C1 segment of cervical spinal cord (tissue), 14 donors: ENCODE data around the gene SRRD.

Experiments
- DNase-seq, 14 donors: peaks; one replicate each; lab custom pipeline; 2025; lab: John Stamatoyannopoulos, UW

SRRD gene

GRCh38 chr22:26453216-26453615, 30.5 kb upstream of the SRRD start:
- DNase-seq, result no peak

- peak in 1 of 14 donors; percentile 70 for DNase-seq
Measured at GRCh38 chr22:26453812-26454500, 29.7 kb upstream of the SRRD start.

- no peak for DNase-seq
Measured at GRCh38 chr22:26457661-26458272, 25.9 kb upstream of the SRRD start.

- DNase-seq, result no peak
Measured at GRCh38 chr22:26460202-26460601, 23.5 kb upstream of the SRRD start.

- peak in 7 of 14 donors; percentile 3 to 73 (median 14) for DNase-seq
Measured at GRCh38 chr22:26461188-26461810, 22.4 kb upstream of the SRRD start.

GRCh38 chr22:26462051-26462450, 21.6 kb upstream of the SRRD start:
- DNase-seq, result no peak

- no peak for DNase-seq
Measured at GRCh38 chr22:26462641-26463040, 21.0 kb upstream of the SRRD start.

GRCh38 chr22:26463101-26463661, 20.5 kb upstream of the SRRD start:
- no peak for DNase-seq

- DNase-seq, result no peak
Measured at GRCh38 chr22:26463688-26464087, 20.0 kb upstream of the SRRD start.

- no peak for DNase-seq
Measured at GRCh38 chr22:26464312-26464711, 19.4 kb upstream of the SRRD start.

GRCh38 chr22:26466196-26466595, 17.5 kb upstream of the SRRD start:
- DNase-seq, result peak in 4 of 14 donors; percentile 12 to 99 (median 30)

GRCh38 chr22:26470807-26471206, 12.9 kb upstream of the SRRD start:
- DNase-seq, result no peak

GRCh38 chr22:26471522-26471921, 12.2 kb upstream of the SRRD start:
- DNase-seq, result peak in 1 of 14 donors; percentile 68

- no peak for DNase-seq
Measured at GRCh38 chr22:26474682-26475081, 9.0 kb upstream of the SRRD start.

- no peak for DNase-seq
Measured at GRCh38 chr22:26476705-26477340, 6.9 kb upstream of the SRRD start.

GRCh38 chr22:26477341-26477731, 6.3 kb upstream of the SRRD start:
- no peak for DNase-seq

GRCh38 chr22:26479043-26479791, 4.5 kb upstream of the SRRD start:
- DNase-seq, result peak in 1 of 14 donors; percentile 77

GRCh38 chr22:26479792-26480610, 3.7 kb upstream of the SRRD start:
- no peak for DNase-seq

GRCh38 chr22:26480611-26480932, 3.1 kb upstream of the SRRD start:
- DNase-seq, result no peak

- DNase-seq, result no peak
Measured at GRCh38 chr22:26481112-26481693, 2.5 kb upstream of the SRRD start.
